H9 (cell line): ENCODE measurements around the gene SRPK2. TPM values are rescaled to one million over a fixed set of nuclear protein-coding genes. Genes with fewer than 3 reads are reported as not detected.

ENCODE experiments used
- DNase-seq: peaks from one replicate; pipeline ENCODE4 v3.0.0-alpha.2; 2017
- H2AFZ ChIP-seq: one replicate; pipeline ENCODE4 v1.6.1; 2013; ENCODE audit warnings: mild to moderate bottlenecking, low read length, control low read depth, moderate library complexity
- H2AK5ac ChIP-seq: 2 replicates; pipeline ENCODE4 v1.6.1; 2013; ENCODE audit warnings: low read length, control low read depth, mixed read lengths; ENCODE audit not compliant: insufficient read length
- H2BK120ac ChIP-seq: one replicate; pipeline ENCODE4 v1.6.1; 2013; ENCODE audit warnings: low read depth, mild to moderate bottlenecking, low read length, control low read depth, inconsistent platforms; ENCODE audit not compliant: poor library complexity, severe bottlenecking
- H2BK12ac ChIP-seq: 2 replicates; pipeline ENCODE4 v1.6.1; 2013; ENCODE audit warnings: low read length, control low read depth, mixed read lengths, low read depth; ENCODE audit not compliant: insufficient read length
- H2BK15ac ChIP-seq: 2 replicates; pipeline ENCODE4 v1.6.1; 2013; ENCODE audit warnings: low read depth, low read length, control low read depth
- H2BK20ac ChIP-seq: one replicate; pipeline ENCODE4 v1.6.1; 2013; ENCODE audit warnings: low read depth, mild to moderate bottlenecking, low read length, control low read depth, inconsistent platforms; ENCODE audit not compliant: poor library complexity, severe bottlenecking
- H2BK5ac ChIP-seq: 2 replicates; pipeline ENCODE4 v1.6.1; 2013; ENCODE audit warnings: low read length, control low read depth, mixed read lengths; ENCODE audit not compliant: insufficient read length
- H3K14ac ChIP-seq: 2 replicates; pipeline ENCODE4 v1.6.1; 2013; ENCODE audit warnings: low read length, control low read depth; ENCODE audit not compliant: insufficient read depth
- H3K18ac ChIP-seq: 2 replicates; pipeline ENCODE4 v1.6.1; 2013; ENCODE audit warnings: low read depth, mild to moderate bottlenecking, mixed read lengths, low read length, control low read depth; ENCODE audit not compliant: insufficient read length
- H3K23ac ChIP-seq: 2 replicates; pipeline ENCODE4 v1.6.1; 2013; ENCODE audit warnings: low read length, control low read depth, mixed read lengths, low read depth; ENCODE audit not compliant: insufficient read length
- H3K23me2 ChIP-seq: 2 replicates; pipeline ENCODE4 v1.6.1; 2013; ENCODE audit warnings: low read depth, mild to moderate bottlenecking, mixed read lengths, low read length, control low read depth; ENCODE audit not compliant: insufficient read length, poor library complexity, severe bottlenecking
- H3K27ac ChIP-seq: 2 replicates; pipeline ENCODE4 v1.5.1; 2013; ENCODE audit warnings: low read length, control low read depth, mixed read lengths, low read depth; ENCODE audit not compliant: insufficient read length
- H3K27me3 ChIP-seq: 2 replicates; pipeline ENCODE4 v1.6.1; 2013; ENCODE audit warnings: low read length, control low read depth, inconsistent platforms; ENCODE audit not compliant: insufficient read depth
- H3K4ac ChIP-seq: 2 replicates; pipeline ENCODE4 v1.6.1; 2013; ENCODE audit warnings: low read depth, mild to moderate bottlenecking, control low read depth, inconsistent platforms, low read length, moderate library complexity
- H3K4me1 ChIP-seq: 2 replicates; pipeline ENCODE4 v1.6.1; 2013; ENCODE audit warnings: low read length, control low read depth, inconsistent platforms; ENCODE audit not compliant: insufficient read depth
- H3K4me2 ChIP-seq: 2 replicates; pipeline ENCODE4 v1.6.1; 2013; ENCODE audit warnings: low read length, control low read depth, mixed read lengths; ENCODE audit not compliant: insufficient read length, insufficient read depth
- H3K56ac ChIP-seq: 2 replicates; pipeline ENCODE4 v1.6.1; 2013; ENCODE audit warnings: low read depth, mild to moderate bottlenecking, mixed read lengths, low read length, control low read depth; ENCODE audit not compliant: insufficient read length
- H3K79me1 ChIP-seq: 2 replicates; pipeline ENCODE4 v1.6.1; 2013; ENCODE audit warnings: low read depth, mild to moderate bottlenecking, moderate library complexity, low read length, control low read depth, inconsistent platforms; ENCODE audit not compliant: insufficient read depth, poor library complexity, severe bottlenecking
- H3K79me2 ChIP-seq: 2 replicates; pipeline ENCODE4 v1.6.1; 2013; ENCODE audit warnings: low read length, control low read depth, inconsistent platforms; ENCODE audit not compliant: insufficient read depth
- H3K9ac ChIP-seq: 2 replicates; pipeline ENCODE4 v1.6.1; 2013; ENCODE audit warnings: low read length, control low read depth, mixed read lengths; ENCODE audit not compliant: insufficient read length; ENCODE audit errors: extremely low read depth
- H3K9me3 ChIP-seq: one replicate; pipeline ENCODE4 v1.6.1; 2013; ENCODE audit warnings: low read depth, low read length, inconsistent platforms; ENCODE audit not compliant: control insufficient read depth
- H3T11ph ChIP-seq: one replicate; pipeline ENCODE4 v1.6.1; 2013; ENCODE audit warnings: mild to moderate bottlenecking, low read length, control low read depth, inconsistent platforms
- H4K20me1 ChIP-seq: one replicate; pipeline ENCODE4 v1.6.1; 2013; ENCODE audit not compliant: control insufficient read depth, insufficient read length, insufficient read depth
- H4K5ac ChIP-seq: 2 replicates; pipeline ENCODE4 v1.6.1; 2013; ENCODE audit warnings: low read depth, mild to moderate bottlenecking, mixed read lengths, low read length, control low read depth; ENCODE audit not compliant: insufficient read length
- H4K8ac ChIP-seq: replicated peaks from 2 replicates; pipeline ENCODE4 v1.6.1; 2013; ENCODE audit warnings: low read length, control low read depth, mixed read lengths, low read depth; ENCODE audit not compliant: insufficient read length
- H4K91ac ChIP-seq: 2 replicates; pipeline ENCODE4 v1.6.1; 2013; ENCODE audit warnings: low read depth, mild to moderate bottlenecking, moderate library complexity, mixed read lengths, low read length, control low read depth; ENCODE audit not compliant: insufficient read length
- H3K27ac Mint-ChIP-seq, 3 experiments: 2 replicates in 2 of 3; 3 replicates in 1 of 3; pipeline ENCODE4 v1.8.0; 2020 to 2021; ENCODE audit warnings: mixed read lengths in 3 of 3, mild to moderate bottlenecking in 1 of 3, moderate library complexity in 1 of 3
- H3K27me3 Mint-ChIP-seq: 2 replicates; pipeline ENCODE4 v1.8.0; 2021; ENCODE audit warnings: low read depth, mild to moderate bottlenecking, moderate library complexity, mixed read lengths
- H3K36me3 Mint-ChIP-seq, 3 experiments: 2 replicates in 2 of 3; 3 replicates in 1 of 3; pipeline ENCODE4 v1.8.0; 2020 to 2021; ENCODE audit warnings: low read depth in 3 of 3, mixed read lengths in 3 of 3; ENCODE audit not compliant: insufficient read depth in 1 of 3
- H3K4me1 Mint-ChIP-seq, 2 experiments: 2 replicates each; pipeline ENCODE4 v1.8.0; 2020; ENCODE audit warnings: mixed read lengths in 2 of 2
- H3K4me3 Mint-ChIP-seq, 2 experiments: 2 replicates in 1 of 2; 3 replicates in 1 of 2; pipeline ENCODE4 v1.8.0; 2020 to 2021; ENCODE audit warnings: mild to moderate bottlenecking in 2 of 2, mixed read lengths in 2 of 2, moderate library complexity in 1 of 2
- H3K9me3 Mint-ChIP-seq, 2 experiments: 2 replicates in 1 of 2; 3 replicates in 1 of 2; pipeline ENCODE4 v1.8.0; 2020; ENCODE audit warnings: mild to moderate bottlenecking in 2 of 2, mixed read lengths in 2 of 2, moderate library complexity in 1 of 2
- WGBS: extraction: QIAGEN DNeasy Blood & Tissue Kit; methylation state at CpG from one replicate; pipeline ENCODE4 v1.1.7; 2013; ENCODE audit warnings: missing lambda C conversion rate, low lambda C conversion rate, mixed read lengths; ENCODE audit not compliant: insufficient read length; ENCODE audit errors: extremely low coverage; 5-methylcytosine and 5-hydroxymethylcytosine counted together
- total RNA-seq: library from RNA; stranded (reverse); gene quantifications from 2 replicates; pipeline ENCODE4 v1.2.1, GENCODE V29; 2021
- TF ChIP-seq, protein P1 (sequence below): fragments of 200-600 bp; sonication (generic); conservative IDR thresholded peaks from 3 replicates; pipeline ENCODE4 v1.8.0; 2021; ENCODE audit warnings: antibody characterized with exemption, mild to moderate bottlenecking

The SRPK2 gene
- total RNA-seq, 1 experiment from 2014 or later = 41.1 TPM

- TF ChIP-seq, protein P1, sequence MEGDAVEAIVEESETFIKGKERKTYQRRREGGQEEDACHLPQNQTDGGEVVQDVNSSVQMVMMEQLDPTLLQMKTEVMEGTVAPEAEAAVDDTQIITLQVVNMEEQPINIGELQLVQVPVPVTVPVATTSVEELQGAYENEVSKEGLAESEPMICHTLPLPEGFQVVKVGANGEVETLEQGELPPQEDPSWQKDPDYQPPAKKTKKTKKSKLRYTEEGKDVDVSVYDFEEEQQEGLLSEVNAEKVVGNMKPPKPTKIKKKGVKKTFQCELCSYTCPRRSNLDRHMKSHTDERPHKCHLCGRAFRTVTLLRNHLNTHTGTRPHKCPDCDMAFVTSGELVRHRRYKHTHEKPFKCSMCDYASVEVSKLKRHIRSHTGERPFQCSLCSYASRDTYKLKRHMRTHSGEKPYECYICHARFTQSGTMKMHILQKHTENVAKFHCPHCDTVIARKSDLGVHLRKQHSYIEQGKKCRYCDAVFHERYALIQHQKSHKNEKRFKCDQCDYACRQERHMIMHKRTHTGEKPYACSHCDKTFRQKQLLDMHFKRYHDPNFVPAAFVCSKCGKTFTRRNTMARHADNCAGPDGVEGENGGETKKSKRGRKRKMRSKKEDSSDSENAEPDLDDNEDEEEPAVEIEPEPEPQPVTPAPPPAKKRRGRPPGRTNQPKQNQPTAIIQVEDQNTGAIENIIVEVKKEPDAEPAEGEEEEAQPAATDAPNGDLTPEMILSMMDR = no peak
- Mint-ChIP-seq H3K9me3 (peaks cover 4 to 5% of the 10 kb centered on the region in 2 experiments; a peak in 2 of 5 replicates), H3K36me3 (peaks cover 3 to 8% (median 3%) of the 10 kb centered on the region in 3 experiments; a peak in 5 of 7 replicates), H3K27me3 (no peaks in the 10 kb centered on the region), H3K4me1 (peaks cover 15 to 17% of the 10 kb centered on the region in 2 experiments), H3K27ac (no peak overlapping the region), H3K4me3 (no peak overlapping the region)
- H3K18ac ChIP-seq = no peak overlapping the region
- no peak overlapping the region for H2BK15ac ChIP-seq
- peaks cover 5% of the 10 kb centered on the region for H3K79me1 ChIP-seq
- H3K79me2 ChIP-seq = peaks cover 7% of the 10 kb centered on the region; the same call in 1 of the 2 replicates
- no peak overlapping the region for H2BK120ac ChIP-seq
- no peak overlapping the region for H3K23ac ChIP-seq
- H3K14ac ChIP-seq = no peak overlapping the region
- no peak overlapping the region for H2AK5ac ChIP-seq
- H3T11ph ChIP-seq = no peak overlapping the region
- no peak overlapping the region for H2AFZ ChIP-seq
- no peak overlapping the region for H4K8ac ChIP-seq
- no peaks in the 10 kb centered on the region for H3K23me2 ChIP-seq
- no peak overlapping the region for H2BK20ac ChIP-seq
- no peak overlapping the region for H3K4me2 ChIP-seq
- H3K27me3 ChIP-seq = no peaks in the 10 kb centered on the region
- H3K4me1 ChIP-seq = peaks cover 2% of the 10 kb centered on the region; the same call in 1 of the 2 replicates
- no peak overlapping the region for H2BK12ac ChIP-seq
- H4K91ac ChIP-seq = no peak overlapping the region
- no peak overlapping the region for H3K27ac ChIP-seq
- no peak overlapping the region for H3K9ac ChIP-seq
- no peaks in the 10 kb centered on the region for H4K20me1 ChIP-seq
- H2BK5ac ChIP-seq = no peak overlapping the region
- no peak overlapping the region for H3K4ac ChIP-seq
- H4K5ac ChIP-seq = no peak overlapping the region
- WGBS = no CpG with 5 or more reads among the region's 2 CpGs
- no peak for DNase-seq
- H3K56ac ChIP-seq = no peak overlapping the region
- H3K9me3 ChIP-seq = no peaks in the 10 kb centered on the region
Observed at GRCh38 chr7:105213611-105214010, 175.1 kb downstream of the SRPK2 start.
